ENCODE data around the gene SPNS1.
"Not testable (repeated sequence)": the region's sequence is repeated elsewhere in the genome, so short reads cannot be mapped to it uniquely, and the experiment has no call there.

SPNS1 gene

DNA sequence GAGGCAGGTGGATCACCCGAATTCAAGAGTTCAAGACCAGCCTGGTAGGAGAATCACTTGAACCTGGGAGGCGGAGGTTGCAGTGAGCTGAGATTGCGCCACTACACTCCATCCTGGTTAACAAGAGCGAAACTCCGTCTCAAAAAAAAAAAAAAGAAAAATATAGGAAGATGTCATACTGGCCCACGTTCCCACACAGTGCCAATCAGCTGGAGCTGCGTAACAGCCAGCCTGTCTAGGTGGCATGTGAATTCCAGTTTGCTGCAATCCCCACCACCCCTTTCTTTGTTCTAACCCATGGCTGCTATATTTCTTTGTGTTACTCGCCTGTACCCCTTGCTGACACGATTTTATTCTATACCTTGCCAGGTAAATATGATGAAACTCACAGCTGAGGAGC, 16.4 kb upstream of the SPNS1 start:
- DNase-seq: no peak

- no peak for DNase-seq
Measured at GRCh38 chr16:28958836-28959235, 15.7 kb upstream of the SPNS1 start.

DNA sequence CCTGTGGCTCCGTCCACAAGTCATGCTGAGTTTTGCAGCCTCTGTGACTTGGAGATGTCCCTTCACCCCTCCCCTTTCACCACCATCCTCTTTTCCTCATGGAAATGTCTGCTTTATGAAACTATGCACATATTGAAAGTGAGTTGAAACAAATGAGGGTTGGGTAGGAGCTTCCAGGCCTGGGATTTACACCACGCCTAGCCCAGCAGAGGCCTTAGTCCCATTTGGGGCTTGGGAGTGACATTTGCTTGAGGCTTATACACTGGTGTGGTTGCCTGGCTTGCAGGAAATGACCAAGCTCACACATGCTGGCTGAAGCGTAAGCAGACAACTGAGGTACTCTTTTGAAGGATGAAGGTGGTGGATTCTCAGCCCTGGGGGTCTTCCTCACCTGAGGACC, 10.5 kb upstream of the SPNS1 start:
- no peak for DNase-seq

- DNase-seq: no peak
Measured at GRCh38 chr16:28964496-28964895, 10.1 kb upstream of the SPNS1 start.

DNA sequence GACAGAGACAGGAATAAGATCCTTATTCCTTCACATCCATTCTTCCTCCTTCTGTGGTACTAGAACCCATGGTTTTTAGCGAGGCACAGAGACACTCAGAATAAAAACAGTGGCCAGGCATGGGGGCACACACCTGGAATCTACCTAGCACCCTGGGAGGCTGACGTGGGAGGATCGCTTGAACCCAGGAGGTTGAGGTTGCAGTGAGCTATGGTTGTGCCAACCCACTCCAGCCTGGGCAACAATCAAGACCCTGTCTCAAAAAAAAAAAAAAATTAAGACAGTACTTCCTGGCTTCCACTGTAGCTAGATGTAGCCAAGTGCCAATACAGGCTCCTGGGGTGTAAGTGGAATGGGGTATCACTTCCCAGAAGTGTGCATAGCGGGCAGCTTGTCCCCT, 7.4 kb upstream of the SPNS1 start:
- no peak for DNase-seq

GRCh38 chr16:28969696-28970095, 4.9 kb upstream of the SPNS1 start:
- DNase-seq: not testable (repeated sequence)

- DNase-seq: no peak
Measured at GRCh38 chr16:28974007-28974436, 556 bp upstream of the SPNS1 start.

DNA sequence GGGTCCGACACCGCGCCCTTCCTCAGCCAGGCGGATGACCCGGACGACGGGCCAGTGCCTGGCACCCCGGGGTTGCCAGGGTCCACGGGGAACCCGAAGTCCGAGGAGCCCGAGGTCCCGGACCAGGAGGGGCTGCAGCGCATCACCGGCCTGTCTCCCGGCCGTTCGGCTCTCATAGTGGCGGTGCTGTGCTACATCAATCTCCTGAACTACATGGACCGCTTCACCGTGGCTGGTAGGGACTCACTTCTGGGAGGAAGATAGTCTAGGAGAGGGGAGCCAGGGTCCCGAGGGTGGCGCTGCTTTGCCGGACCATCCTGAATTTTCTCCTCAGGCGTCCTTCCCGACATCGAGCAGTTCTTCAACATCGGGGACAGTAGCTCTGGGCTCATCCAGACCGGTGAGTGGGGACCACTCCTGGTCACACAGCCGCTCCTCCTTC, 601 bp downstream of the SPNS1 start:
- no peak for DNase-seq

DNA sequence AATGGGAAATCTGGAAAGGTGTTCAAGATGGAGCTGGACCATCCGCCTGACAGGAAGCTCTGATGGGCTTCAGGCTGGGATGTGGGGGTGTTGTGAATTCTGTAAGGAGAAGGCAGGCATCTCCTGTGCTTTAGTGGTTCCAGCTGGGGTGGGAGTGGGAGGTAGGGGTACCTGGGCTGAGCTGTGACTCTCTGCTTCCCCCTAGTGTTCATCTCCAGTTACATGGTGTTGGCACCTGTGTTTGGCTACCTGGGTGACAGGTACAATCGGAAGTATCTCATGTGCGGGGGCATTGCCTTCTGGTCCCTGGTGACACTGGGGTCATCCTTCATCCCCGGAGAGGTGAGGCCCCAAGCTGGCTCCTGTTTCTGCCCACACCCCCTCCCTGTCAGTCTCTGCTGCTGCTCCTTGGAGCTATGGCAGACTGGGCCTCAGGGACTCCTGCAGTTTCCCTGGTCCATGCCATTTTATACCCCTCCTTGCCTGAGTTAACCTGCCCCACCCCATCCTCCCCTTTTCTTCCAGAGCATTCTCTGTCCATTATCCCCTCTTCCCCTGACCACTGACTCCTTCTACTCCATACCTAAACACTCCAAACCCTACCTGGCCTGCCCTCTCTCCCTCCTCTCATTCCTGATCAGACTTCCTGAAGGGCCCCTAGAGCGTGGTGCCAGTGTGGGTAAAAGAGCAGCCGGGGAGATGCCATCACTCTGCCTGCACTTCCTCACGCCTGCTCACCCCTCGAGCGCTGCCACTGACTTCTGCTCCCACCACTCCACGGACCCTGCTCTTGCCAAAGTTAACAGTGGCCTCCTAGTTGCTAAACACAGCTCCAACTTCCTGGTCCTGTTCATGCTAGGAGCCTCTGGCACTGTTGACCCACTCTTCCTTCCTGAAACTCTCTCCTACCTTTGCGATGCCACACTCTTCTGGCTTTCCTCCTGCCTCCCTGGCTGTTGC, 3.4 kb downstream of the SPNS1 start:
- DNase-seq: no peak

DNA sequence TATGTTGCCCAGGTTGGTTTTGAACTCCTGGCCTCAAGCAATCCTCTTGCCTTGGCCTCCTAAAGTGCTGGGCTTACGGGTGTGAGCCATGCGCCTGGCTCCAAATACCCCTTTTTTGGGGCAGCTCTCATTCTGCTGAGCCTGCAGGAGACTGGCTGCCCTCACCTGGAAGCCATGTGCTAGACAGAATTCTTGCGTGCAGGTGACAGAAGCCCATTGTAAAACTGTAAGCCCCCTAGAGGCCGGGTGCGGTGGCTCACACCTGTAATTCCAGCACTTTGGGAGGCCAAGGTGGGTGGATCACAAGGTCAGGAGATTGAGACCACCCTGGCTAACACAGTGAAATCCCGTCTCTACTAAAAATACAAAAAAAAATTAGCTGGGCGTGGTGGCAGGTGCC, 5.8 kb downstream of the SPNS1 start:
- not testable (repeated sequence) for DNase-seq

DNA sequence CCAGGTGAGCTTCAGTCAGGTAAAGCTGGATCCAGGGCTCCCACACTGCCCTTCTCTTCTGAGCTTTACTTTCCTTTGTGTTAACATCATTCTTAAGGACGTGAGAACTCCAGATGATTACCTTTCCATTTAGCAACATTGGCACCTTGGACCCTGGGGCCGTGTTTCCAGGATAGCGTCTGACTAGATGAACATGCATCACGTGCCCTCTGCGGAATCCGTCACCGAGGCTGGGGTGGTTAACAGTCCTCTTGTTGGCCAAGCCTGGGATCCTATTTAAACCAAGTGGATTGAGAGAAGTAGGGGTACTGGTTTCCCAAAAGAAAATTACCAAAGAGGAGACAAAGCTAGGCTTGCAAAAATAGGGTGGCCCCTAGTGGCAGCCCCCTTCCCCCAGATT, 6.4 kb downstream of the SPNS1 start:
- no peak for DNase-seq

DNA sequence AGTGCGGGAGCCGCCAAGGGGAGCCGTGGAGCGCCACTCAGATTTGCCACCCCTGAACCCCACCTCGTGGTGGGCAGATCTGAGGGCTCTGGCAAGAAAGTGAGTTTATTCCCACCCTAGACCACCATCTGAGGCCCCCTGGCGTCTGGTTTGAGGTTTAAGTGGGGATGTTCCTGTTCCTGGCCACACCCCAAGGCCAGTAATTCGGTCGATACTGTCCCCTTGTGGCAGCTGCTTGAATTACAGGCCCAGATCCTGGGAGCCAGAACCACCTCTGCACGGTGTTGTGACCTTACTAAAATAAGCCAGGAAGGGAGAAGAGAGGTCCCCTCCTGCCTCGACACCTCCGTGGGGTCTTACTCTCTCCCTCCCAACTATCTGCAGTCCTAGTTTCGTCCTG, 6.9 kb downstream of the SPNS1 start:
- no peak for DNase-seq

GRCh38 chr16:28982418-28982817, 7.8 kb downstream of the SPNS1 start:
- DNase-seq: no peak

DNA sequence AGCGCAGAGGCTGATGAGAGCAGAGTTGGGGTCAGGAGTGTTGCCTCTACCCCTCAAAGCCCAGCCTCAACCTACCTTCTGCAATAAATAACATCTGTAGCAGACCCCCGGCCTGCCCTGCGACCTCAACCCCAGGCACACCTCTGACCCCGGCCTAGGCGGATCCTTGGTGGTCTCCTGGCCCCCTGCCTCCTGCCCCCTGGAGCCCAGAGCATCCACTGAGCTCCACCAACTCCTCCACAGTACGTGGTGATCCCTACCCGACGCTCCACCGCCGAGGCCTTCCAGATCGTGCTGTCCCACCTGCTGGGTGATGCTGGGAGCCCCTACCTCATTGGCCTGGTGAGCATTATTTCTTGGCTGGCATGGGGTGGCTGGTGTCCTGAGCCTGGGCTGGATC, 8.4 kb downstream of the SPNS1 start:
- no peak for DNase-seq

DNA sequence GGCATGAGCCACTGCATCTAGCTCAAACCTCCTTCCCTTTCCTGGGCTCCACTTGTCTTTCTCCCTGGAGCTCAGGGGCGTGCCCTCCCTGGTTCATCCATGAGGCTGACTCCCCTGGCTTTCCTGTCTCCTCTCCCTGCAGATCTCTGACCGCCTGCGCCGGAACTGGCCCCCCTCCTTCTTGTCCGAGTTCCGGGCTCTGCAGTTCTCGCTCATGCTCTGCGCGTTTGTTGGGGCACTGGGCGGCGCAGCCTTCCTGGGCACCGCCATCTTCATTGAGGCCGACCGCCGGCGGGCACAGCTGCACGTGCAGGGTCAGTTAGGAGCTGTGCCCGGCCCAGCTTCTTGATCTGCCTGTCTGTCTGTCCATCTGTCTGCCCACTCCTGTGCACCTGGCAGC, 9.1 kb downstream of the SPNS1 start:
- DNase-seq: no peak

GRCh38 chr16:28984091-28984490, 9.5 kb downstream of the SPNS1 start:
- DNase-seq: no peak

GRCh38 chr16:28984619-28985135, 10.1 kb downstream of the SPNS1 start, which contains the start of gene LAT:
TSS of gene LAT (plus strand) at chr16:28985052. CDS start at chr16:28985418, 366 bp downstream.
- DNase-seq: peak; percentile 74

GRCh38 chr16:28985211-28986041, 10.8 kb downstream of the SPNS1 start:
- DNase-seq: no peak

- no peak for DNase-seq
Measured at GRCh38 chr16:28986046-28986445, 11.5 kb downstream of the SPNS1 start.

DNA sequence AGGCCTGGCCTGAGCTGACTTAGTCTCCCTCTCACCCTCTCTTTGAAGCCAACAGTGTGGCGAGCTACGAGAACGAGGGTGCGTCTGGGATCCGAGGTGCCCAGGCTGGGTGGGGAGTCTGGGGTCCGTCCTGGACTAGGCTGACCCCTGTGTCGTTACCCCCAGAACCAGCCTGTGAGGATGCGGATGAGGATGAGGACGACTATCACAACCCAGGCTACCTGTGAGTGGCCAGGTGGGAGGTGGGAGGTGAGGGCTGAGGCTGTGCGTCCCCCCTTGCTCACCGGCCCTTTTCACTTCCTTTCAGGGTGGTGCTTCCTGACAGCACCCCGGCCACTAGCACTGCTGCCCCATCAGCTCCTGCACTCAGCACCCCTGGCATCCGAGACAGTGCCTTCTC, 11.9 kb downstream of the SPNS1 start:
- DNase-seq: no peak

DNA sequence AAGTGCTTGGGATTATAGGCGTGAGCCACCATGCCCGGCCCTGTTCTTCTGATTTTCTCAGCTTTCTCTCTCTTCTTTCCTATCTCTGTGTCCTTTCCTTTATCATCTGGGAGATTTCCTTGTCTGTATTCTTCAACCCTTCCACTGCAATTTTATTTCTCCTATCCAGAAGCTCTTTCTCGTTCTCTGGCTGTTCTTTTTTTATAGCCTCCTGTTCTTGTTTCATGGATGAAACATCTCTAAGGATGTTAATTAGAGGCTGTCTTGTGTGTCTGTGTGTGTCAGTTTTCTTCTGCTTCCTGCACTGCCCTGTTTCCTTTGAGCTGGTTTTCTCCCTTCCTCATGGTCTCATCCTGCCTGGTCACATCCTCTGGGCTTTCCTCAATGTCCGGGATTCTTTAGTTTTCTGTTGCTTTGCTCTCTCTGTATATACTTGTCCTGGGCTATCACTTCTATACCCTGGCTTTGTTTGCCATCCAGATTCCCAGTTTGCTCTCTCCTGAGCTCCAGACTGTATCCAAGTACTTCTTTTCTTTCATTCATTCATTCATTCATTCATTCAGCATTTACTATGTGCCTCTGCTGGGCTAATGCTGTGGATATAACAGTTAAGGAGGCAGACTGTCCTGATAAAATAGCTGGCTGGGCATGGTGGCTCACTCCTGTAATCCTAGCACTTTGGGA, 12.7 kb downstream of the SPNS1 start:
- no peak for DNase-seq

GRCh38 chr16:28989363-28989762, 14.8 kb downstream of the SPNS1 start:
- DNase-seq: no peak
